ENCODE results near the gene CDH18.

Gene CDH18, protein sequence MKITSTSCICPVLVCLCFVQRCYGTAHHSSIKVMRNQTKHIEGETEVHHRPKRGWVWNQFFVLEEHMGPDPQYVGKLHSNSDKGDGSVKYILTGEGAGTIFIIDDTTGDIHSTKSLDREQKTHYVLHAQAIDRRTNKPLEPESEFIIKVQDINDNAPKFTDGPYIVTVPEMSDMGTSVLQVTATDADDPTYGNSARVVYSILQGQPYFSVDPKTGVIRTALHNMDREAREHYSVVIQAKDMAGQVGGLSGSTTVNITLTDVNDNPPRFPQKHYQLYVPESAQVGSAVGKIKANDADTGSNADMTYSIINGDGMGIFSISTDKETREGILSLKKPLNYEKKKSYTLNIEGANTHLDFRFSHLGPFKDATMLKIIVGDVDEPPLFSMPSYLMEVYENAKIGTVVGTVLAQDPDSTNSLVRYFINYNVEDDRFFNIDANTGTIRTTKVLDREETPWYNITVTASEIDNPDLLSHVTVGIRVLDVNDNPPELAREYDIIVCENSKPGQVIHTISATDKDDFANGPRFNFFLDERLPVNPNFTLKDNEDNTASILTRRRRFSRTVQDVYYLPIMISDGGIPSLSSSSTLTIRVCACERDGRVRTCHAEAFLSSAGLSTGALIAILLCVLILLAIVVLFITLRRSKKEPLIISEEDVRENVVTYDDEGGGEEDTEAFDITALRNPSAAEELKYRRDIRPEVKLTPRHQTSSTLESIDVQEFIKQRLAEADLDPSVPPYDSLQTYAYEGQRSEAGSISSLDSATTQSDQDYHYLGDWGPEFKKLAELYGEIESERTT

DNA sequence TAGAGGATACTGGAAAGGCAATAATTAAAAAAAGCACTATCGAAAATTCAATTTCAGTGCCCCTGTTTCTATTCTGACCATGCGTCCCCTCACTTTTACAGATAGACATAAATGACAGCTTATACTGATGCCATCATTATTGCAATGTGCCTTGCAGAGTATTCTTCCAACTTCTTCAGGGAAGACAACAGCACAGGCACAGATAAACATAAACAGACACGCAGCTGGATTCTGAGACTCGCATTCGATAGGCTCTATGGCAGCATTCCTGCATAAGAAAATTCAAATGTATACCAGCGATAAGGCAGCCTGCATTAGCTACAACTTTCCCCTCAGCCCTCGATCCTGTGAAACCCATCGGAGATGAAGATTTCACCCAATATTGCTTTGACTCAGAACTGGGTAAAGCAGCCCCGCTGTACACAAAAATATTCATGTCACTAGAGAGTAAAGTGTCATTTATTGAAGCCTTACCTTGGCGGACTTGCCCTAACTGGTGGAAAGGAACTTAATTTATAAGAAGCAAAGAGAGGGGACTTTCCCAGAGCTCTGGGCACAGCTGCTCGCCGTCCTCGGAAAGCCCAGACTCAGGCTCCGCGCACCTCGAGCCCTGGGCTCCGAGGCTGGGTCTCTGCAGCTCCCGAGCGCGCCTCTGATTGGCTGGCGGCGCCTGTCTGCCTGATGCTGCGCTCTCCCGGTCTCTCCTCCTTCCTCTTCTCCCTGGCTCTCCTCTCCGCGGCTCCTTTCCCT lies at the start of gene CDH18:
TSS of gene CDH18 (minus strand) at position 589 of the 750 bp plus-strand sequence. CDS start 149,214 bp downstream, outside the sequence.
- no peak for TF ChIP-seq Cebpa-rat (IDR thresholded peaks at IDR 0.05)

DNA sequence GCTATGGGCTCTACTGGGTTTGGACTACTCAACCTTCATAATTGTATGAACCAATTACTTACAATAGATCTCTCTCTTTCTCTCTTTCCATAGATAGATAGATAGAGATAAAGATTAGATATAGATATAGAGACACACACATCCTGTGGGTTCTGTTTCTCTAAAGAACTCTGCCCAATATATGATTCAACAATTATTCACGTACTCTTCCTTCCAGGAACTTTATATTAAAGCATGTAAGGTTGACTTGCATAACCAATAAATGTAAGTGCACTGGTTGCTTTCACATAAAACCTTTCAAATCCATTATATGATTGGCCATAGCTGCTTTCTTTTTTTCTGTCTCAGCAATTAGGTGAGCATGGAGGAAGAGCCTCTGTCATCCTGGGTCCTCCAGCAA lies 46.7 kb upstream of the CDH18 start:
- Histone ChIP-seq H3K9ac (no peak overlapping the region), H3K9me3 (replicated peaks in 1 of 11) (peaks cover 0 to 7% (median 0%) of the 10 kb centered on the region in 11 experiments; a peak in 2 of 22 replicates), H3K4me1 (peaks cover 0 to 17% (median 0%) of the 10 kb centered on the region in 10 experiments; a peak in 3 of 20 replicates), H3K4me2 (no peak overlapping the region), H3K4me3 (no peak overlapping the region), H4K20me1 (no peaks in the 10 kb centered on the region), H3K27me3 (no peaks in the 10 kb centered on the region), H3K27ac (no peak overlapping the region), H3K36me3 (no peaks in the 10 kb centered on the region)
- TF ChIP-seq Cebpa-rat (IDR thresholded peaks at IDR 0.05): no peak

More for the DNA sequence above, at the start of gene CDH18:
- no peaks in the 10 kb centered on the region for H3K9me3 ChIP-seq (replicated peaks in 1 of 11)
- H4K20me1 ChIP-seq: no peaks in the 10 kb centered on the region; a peak in 1 of 22 replicates
- H3K27me3 ChIP-seq: no peaks in the 10 kb centered on the region
- no peak within 1 kb of the TSS for H3K9ac ChIP-seq
- no peak within 1 kb of the TSS for H3K27ac ChIP-seq
- H3K36me3 ChIP-seq: no peaks in the 10 kb centered on the region
- no peak within 1 kb of the TSS for H3K4me2 ChIP-seq
- H3K4me1 ChIP-seq: no peaks in the 10 kb centered on the region
- no peak within 1 kb of the TSS for H3K4me3 ChIP-seq

DNA sequence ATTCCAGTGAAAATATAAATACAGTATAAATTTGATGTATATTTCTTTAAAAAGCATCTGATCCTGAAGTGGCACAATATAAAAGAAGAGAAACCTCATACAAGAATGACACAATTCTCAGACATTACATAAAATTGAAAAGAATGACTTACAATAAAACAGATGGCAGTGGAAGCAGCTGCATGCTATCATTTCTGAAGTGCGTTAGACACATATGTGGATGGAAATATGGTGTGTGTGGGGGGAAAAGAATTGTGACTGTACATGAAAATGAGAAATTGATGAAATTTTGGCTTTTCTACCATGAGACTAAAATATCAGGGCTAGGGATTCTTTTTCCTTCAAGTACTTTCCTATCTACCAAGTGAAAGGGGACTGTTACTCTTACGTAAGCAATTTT lies 45.9 kb upstream of the CDH18 start:
- 0 out of 22 replicates have a peak, but pooled peaks cover 0 to under 1% (median 0%) of the 10 kb centered on the region in 11 experiments for H3K9me3 ChIP-seq (replicated peaks in 1 of 11)
- TF ChIP-seq Cebpa-rat (IDR thresholded peaks at IDR 0.05): no peak
- no peak overlapping the region for H3K4me3 ChIP-seq

DNA sequence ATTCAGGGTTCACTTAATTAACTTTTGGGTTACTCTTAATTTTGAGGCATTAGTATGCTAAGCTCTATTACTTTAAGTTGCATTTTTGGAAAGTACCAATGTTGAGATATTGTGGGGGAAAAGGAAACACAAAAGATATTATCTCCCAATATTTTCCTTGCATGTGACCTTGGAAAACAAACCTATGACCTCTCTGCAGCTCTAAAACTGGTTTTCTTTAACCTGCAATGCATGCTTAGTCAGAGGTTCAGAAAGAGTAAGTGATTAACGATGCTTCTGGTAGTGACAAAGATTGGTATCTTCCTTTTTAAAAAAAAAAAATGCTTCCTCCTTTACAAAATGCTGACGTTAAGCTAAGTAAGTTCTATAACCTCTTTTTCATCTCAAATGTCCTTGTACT lies 44.9 kb upstream of the CDH18 start:
- Histone ChIP-seq H3K36me3 (no peaks in the 10 kb centered on the region), H3K9ac (peak overlapping the region in 3 of 11 experiments; percentile 47 to 77 (median 76); a peak in 5 of 22 replicates)

More for the DNA sequence above, 45.9 kb upstream of the CDH18 start:
- Histone ChIP-seq H3K4me2 (peak overlapping the region in 1 of 11 experiments; percentile 77; a peak in 2 of 22 replicates), H3K27me3 (no peaks in the 10 kb centered on the region), H3K36me3 (no peaks in the 10 kb centered on the region), H3K4me1 (peaks cover 0 to 17% (median 0%) of the 10 kb centered on the region in 10 experiments; a peak in 3 of 20 replicates), H3K27ac (peak overlapping the region in 1 of 11 experiments; percentile 85; a peak in 1 of 22 replicates), H4K20me1 (no peaks in the 10 kb centered on the region), H3K9ac (no peak overlapping the region)

DNA sequence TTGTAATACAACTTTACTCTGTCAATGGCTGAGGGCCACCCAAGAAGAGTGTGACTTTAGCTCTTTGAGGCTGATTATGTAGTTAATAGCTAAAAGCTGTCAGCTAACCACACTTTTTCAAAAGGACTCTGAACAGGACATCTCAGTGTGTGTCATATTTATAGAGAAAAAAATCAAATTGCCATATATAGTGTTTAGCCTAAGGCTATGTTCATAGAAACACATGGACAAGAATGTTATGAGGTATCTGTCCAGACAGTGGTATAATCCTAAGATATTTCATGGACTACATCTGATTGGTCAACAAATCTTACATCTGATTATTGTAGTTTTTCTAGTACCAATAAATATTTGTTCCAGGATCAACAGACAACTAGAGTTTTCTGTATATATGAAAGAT lies 42.1 kb upstream of the CDH18 start:
- H3K9me3 ChIP-seq (replicated peaks in 1 of 11): no peaks in the 10 kb centered on the region
- peaks cover 0 to 17% (median 0%) of the 10 kb centered on the region in 10 experiments; a peak in 3 of 20 replicates for H3K4me1 ChIP-seq
- H3K4me3 ChIP-seq: no peak overlapping the region
- no peaks in the 10 kb centered on the region for H3K27me3 ChIP-seq
- no peak for TF ChIP-seq Cebpa-rat (IDR thresholded peaks at IDR 0.05)
- no peaks in the 10 kb centered on the region for H4K20me1 ChIP-seq
- no peaks in the 10 kb centered on the region for H3K36me3 ChIP-seq
- H3K9ac ChIP-seq: no peak overlapping the region
- H3K4me2 ChIP-seq: no peak overlapping the region
- no peak overlapping the region for H3K27ac ChIP-seq

More for the DNA sequence above, 44.9 kb upstream of the CDH18 start:
- Histone ChIP-seq H3K4me1 (peaks cover 0 to 17% (median 0%) of the 10 kb centered on the region in 10 experiments; a peak in 3 of 20 replicates), H4K20me1 (no peaks in the 10 kb centered on the region), H3K27me3 (no peaks in the 10 kb centered on the region), H3K4me3 (peak overlapping the region in 1 of 10 experiments; percentile 11; a peak in 1 of 20 replicates), H3K9me3 (replicated peaks in 1 of 11) (no peaks in the 10 kb centered on the region), H3K27ac (peak overlapping the region in 4 of 11 experiments; percentile 45 to 90 (median 76); a peak in 8 of 22 replicates), H3K4me2 (peak overlapping the region in 3 of 11 experiments; percentile 27 to 77 (median 75); a peak in 5 of 22 replicates)
- no peak for TF ChIP-seq Cebpa-rat (IDR thresholded peaks at IDR 0.05)

DNA sequence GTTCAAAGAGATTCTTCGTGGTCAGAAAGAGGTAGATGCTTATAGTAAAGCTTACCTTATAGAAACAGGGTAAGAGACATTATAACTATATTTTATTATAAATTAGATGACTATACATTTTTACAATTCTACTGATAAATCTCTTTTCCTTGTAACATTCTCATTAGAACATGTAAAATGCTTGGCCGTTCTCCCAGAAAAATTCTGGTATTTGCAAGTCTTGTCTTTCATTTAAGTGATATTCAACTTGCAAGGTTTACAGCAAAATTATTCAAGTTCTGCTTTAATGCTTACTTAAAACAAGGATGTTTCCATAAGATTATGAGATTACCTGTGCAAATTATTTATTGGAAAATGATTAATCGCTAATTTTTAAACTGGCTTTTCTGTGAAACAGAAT lies 41.3 kb upstream of the CDH18 start:
- Histone ChIP-seq H3K36me3 (no peaks in the 10 kb centered on the region), H4K20me1 (no peaks in the 10 kb centered on the region), H3K9ac (no peak overlapping the region), H3K9me3 (replicated peaks in 1 of 11) (no peaks in the 10 kb centered on the region), H3K4me3 (no peak overlapping the region), H3K27ac (no peak overlapping the region), H3K27me3 (no peaks in the 10 kb centered on the region), H3K4me2 (no peak overlapping the region), H3K4me1 (peaks cover 0 to 17% (median 0%) of the 10 kb centered on the region in 10 experiments; a peak in 3 of 20 replicates)
- TF ChIP-seq Cebpa-rat (IDR thresholded peaks at IDR 0.05): no peak

DNA sequence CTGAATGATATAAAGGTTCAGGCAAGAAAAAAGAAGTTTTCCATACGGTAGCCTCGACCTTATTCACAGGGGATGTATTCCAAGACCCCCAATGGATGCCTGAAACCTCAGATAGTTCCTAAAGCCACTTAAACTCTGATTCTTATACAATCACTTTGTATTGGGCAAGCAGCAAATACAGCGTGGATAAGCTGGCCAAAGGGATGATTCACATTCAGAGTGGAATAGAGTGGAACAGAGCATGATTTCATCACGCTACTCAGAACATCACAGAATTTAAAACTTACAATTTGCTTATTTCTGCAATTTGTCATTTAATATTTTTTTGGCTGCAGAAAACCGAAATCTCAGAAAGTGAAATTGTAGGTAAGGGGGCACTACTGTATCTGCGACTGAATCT lies 40.5 kb upstream of the CDH18 start:
- Histone ChIP-seq H3K4me2 (no peak overlapping the region), H3K27me3 (no peaks in the 10 kb centered on the region), H3K36me3 (no peaks in the 10 kb centered on the region), H3K4me1 (peaks cover 0 to 13% (median 0%) of the 10 kb centered on the region in 10 experiments; a peak in 3 of 20 replicates), H3K9me3 (replicated peaks in 1 of 11) (no peaks in the 10 kb centered on the region), H3K4me3 (no peak overlapping the region), H4K20me1 (no peaks in the 10 kb centered on the region), H3K9ac (no peak overlapping the region), H3K27ac (no peak overlapping the region)
- no peak for TF ChIP-seq Cebpa-rat (IDR thresholded peaks at IDR 0.05)

DNA sequence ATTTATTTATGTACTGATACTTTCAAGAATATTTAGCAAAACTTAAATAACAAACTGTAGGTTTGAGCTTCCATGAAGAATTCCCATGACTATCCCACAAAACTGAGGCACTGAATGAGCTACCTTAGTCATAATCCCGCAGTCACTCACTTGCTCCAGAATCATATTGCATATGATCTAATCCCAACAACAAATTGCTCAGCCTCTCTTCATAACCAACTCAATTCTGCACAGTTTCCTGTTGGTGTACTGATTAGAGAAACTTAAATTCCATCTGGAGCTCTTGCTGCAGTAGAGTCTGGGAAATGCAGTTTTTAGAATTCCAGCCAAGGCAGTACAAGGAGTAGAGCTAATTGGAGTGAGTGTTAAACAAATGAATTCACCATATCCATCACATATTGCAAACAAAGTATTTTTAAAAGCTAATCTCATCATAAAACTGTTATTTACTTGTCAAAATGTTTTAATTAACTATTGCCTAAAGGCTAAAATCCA lies 35.7 kb upstream of the CDH18 start:
- Histone ChIP-seq H3K9ac (no peak overlapping the region), H3K4me3 (no peak overlapping the region), H3K4me1 (no peaks in the 10 kb centered on the region), H3K9me3 (replicated peaks in 1 of 11) (peaks cover 0 to 19% (median 6%) of the 10 kb centered on the region in 11 experiments; a peak in 8 of 22 replicates), H4K20me1 (no peaks in the 10 kb centered on the region), H3K27me3 (no peaks in the 10 kb centered on the region), H3K27ac (no peak overlapping the region), H3K36me3 (no peaks in the 10 kb centered on the region), H3K4me2 (no peak overlapping the region)
- TF ChIP-seq Cebpa-rat (IDR thresholded peaks at IDR 0.05): no peak

Data from BLaER1 treated with 17β-estradiol and CSF1 and Interleukin-3, amounts not matched to agents 10 nM and 100 nM (cell line).